Stimulated activated CD8-positive, alpha-beta memory T cell treated with anti-CD3 and anti-CD28 coated beads, Interleukin-4, amount 100 ng/mL, for 48 hours (primary cell): ENCODE results near the gene MGMT.
"Not testable (repeated sequence)": the region's sequence is repeated elsewhere in the genome, so short reads cannot be mapped to it uniquely, and the experiment has no call there.

Source experiments
- DNase-seq: peaks from one replicate; pipeline ENCODE4 v3.0.0-alpha.2; 2020

The MGMT gene

DNA sequence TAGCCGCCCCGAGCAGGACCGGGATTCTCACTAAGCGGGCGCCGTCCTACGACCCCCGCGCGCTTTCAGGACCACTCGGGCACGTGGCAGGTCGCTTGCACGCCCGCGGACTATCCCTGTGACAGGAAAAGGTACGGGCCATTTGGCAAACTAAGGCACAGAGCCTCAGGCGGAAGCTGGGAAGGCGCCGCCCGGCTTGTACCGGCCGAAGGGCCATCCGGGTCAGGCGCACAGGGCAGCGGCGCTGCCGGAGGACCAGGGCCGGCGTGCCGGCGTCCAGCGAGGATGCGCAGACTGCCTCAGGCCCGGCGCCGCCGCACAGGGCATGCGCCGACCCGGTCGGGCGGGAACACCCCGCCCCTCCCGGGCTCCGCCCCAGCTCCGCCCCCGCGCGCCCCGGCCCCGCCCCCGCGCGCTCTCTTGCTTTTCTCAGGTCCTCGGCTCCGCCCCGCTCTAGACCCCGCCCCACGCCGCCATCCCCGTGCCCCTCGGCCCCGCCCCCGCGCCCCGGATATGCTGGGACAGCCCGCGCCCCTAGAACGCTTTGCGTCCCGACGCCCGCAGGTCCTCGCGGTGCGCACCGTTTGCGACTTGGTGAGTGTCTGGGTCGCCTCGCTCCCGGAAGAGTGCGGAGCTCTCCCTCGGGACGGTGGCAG lies at the start of gene MGMT:
Gene MGMT, plus strand, starts transcription at position 539 of the 656 bp plus-strand sequence.
- peak; percentile 99 for DNase-seq

DNA sequence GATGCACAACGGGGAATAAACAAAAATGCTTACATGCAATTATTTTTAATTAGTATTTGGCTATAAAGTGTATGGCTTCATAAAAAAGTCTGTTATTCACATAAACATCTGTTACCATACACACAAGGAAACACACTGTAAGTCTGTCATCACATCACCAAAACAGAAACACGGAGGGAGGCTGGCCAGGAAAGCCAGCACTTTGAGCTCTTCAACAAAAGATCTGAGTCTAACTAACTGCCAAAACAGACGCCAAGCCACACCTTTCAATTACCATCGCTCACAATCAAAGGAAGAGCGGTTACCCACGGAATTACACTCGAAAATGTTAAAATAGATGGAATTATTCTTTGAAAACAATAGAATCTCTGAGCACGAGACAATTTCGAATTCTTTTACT lies 49.2 kb upstream of the MGMT start:
- no peak for DNase-seq

GRCh38 chr10:129418496-129419225 lies 48.4 kb upstream of the MGMT start:
- DNase-seq: no peak

DNA sequence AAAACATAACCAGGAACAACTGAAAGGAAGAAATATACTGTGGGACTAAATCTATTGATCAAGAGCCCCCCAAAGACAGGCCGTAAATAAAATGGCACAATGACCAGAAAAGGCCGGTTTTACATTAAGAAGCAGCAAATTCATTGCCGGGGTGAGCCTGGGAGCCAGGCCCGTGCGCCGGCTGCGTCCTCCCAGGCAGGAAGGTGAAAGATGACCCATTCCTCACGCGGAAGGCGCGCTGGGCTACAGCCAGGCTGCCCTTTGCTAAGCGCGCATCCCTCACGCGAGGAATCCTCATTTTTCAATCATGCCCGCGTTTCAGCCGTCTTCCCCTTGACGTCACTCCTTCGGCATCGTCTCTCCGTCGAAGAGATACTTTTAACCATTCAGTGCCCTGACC lies 47.6 kb upstream of the MGMT start:
- no peak for DNase-seq

DNA sequence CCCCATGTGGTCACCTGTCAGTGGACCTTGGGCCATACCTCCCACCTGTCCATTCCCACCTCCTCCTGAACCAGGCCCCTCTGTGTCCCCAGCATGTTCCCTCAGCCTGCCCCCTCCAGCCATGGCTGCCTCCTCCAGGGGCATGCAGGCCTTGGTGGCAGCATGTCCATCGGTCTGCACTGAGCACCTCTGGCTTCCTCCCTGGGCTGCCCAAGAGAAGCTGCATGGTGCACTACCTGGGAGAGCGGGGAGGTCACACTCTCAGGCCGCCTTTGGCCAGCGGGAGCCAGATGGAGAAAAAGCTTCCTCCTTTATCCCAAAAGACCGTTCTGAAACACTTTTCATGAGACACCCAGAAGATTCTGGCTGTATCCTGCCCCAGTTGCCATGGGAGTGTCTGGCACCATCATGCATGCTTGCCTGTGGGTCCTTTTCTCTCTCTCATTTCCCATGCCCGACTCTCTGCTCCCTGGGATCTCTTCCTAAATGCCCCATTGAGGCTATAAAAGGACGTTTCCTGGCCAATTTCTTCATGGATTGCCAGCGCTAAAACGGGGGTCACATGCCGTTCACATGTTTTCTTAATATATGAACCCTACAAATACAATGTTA lies 45.5 kb upstream of the MGMT start:
- no peak for DNase-seq

DNA sequence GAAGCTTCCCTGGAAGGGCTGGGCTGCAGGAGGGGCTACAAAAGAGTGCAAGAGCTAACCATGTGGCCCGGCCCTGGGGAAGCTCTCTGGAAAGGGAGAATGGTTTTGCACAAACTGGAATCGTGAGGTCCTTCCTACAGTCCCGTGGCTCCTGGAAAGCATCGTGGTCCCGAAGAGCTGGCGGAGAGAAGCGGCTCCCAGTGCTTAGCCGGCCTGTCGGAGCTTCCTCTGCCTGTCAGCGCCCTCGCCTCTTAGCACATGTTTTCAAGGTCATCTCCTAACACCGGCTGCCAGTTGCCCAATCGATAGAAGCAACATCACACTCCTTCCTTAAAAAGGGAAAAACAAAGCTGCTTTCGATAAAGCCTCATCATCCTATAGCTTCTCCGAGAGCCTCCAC lies 42.1 kb upstream of the MGMT start:
- DNase-seq: no peak

- DNase-seq: no peak
These were observed 40.4 kb upstream of the MGMT start for GRCh38 chr10:129426606-129427005.

DNA sequence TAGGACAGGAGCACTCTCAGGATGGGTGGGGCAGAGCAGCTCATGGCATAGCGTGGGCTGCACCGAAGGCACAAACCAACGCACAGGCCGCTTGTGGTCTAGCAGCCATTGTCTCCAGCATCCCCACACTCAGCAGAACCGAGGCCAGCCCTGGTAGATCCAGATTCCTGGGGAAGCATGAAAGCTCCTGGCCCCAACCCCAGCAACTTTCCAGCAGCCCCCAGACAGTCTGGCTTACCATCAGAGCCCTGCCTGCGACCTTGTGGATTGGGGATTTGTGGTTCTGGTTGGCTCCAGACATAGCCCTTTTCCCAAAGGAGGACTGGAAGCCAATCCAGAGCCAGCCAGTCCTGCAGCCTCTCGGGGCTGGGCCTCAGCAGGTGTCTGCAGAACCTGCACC lies 33.8 kb upstream of the MGMT start:
- DNase-seq: no peak

GRCh38 chr10:129435724-129436123 lies 31.3 kb upstream of the MGMT start:
- not testable (repeated sequence) for DNase-seq

GRCh38 chr10:129438024-129438423 lies 29.0 kb upstream of the MGMT start:
- DNase-seq: no peak

DNA sequence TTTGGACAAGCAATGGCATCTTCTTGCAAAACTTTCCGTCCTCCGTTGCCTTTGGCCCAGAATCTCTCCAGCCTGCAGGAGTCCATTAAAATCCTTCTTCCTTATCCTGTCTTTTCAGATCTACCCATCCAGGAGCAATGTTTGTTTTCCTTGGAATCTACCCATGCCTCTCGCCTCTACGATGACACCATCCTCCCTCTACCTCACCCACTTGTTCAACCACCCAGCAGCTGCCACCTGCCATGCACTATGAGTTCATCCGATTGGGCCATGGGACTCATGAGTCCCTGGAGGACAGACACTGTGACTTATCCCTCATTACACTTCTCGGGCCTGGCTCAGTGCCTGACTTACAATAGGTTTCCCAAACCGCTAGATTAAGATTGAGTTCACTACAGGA lies 26.8 kb upstream of the MGMT start:
- DNase-seq: no peak

DNA sequence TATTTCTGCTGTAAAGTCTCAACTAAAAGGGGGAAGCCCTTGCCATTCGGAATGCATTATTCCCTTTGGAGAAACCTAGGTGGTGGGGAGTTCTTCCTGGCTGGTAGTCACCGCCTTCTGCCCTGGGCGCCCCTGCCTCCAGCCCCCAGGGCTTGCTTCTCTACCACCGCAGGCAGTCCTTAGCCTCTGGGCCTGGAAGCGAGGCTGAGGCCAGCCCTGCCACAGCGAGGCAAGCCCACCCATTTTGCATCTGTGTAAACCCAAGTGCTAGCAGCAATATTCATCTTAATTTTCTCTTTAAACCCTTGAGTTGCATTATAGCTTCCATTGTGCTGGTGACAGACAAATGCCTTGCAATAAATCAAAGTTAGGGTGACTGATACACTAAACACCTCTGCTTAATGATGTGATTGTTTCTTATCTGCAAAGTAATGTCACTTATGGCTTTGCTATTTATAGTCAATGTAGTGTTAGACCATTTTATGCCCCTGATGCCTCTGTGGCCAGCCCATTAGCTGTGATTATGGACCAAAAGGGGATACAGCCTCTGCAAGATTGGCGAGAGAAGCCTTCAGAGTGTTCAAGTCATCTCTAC lies 26.2 kb upstream of the MGMT start:
- DNase-seq: no peak

GRCh38 chr10:129441372-129442009 lies 25.6 kb upstream of the MGMT start:
- DNase-seq: no peak

- DNase-seq: no peak
These were observed 24.2 kb upstream of the MGMT start for GRCh38 chr10:129442866-129443265.

GRCh38 chr10:129444359-129444758 lies 22.7 kb upstream of the MGMT start:
- no peak for DNase-seq

GRCh38 chr10:129445436-129446182 lies 21.4 kb upstream of the MGMT start:
- DNase-seq: no peak

DNA sequence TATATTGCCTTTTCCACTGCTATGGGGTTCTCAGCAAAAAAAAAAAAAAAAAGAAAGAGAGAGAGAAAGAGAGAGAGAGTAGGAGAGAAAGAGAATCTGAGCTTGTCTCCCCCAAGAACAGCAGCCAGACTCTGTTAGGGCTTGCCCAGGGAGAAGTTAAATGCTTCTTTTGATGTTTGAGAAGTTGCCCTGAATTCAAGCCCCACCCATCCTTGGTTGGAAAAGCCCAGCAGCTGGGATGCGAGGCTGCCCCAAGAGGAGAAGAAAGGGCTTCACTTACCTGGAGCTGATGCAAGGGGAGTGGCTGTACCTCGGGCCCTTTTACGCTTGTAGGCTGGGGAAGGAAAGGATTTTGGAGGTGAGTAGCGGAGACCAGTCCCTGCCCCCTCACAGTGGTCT lies 20.9 kb upstream of the MGMT start:
- no peak for DNase-seq

- DNase-seq: no peak
These were observed 19.6 kb upstream of the MGMT start for GRCh38 chr10:129447486-129447885.

DNA sequence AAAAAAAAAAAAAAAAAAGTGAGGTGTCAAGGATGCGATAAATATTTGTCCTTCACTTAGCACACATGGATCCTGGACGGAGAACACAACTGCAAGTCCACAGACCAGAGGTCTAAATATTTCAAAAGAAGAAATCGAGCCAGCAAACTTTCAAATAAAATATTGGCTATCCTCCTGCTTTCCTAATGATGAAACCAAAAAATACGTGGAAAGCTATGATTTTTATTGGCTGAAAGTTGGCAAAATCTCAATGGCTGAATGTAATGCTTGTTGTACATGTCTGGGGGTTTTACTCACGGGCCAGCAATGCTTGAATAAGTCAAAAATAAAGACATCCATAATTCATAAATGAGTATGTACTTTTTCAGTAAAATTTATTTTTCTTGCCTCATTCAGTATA lies 19.0 kb upstream of the MGMT start:
- no peak for DNase-seq

DNA sequence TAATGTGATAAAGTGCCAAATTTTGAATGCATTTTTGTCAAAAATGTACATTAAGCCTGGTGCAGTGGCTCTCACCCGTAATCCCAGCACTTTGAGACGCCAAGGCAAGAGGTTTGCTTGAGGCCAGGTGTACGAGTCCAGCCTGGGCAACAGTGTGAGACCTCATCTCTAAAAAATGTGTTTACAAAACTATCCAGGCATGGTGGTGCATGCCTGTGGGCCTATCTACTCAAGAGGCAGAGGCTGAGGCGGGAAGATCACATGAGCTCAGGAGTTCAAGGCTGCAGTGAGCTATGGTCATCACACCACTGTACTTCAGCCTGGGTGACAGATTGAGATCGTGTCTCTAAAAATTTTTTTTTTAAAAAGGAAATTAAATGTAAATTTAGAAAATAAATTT lies 18.5 kb upstream of the MGMT start:
- DNase-seq: no peak

GRCh38 chr10:129449893-129450292 lies 17.1 kb upstream of the MGMT start:
- no peak for DNase-seq

DNA sequence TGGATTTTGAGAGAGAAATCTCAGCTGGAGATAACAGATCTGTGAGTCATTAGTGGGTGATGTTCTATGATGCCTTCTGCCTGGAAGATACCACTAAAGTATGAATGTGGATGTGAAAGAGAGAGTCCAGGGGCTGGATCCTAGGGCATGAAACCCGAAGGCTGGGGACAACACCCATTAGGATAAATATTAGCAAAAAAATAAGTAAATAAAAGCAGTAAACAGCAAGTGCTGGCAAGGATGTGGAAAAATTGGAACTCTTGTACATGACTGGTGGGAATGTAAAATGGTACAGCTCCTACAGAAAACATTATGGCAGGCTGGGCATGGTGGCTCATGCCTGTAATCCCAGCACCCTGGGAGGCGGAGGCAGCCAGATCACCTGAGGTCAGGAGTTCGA lies 16.6 kb upstream of the MGMT start:
- no peak for DNase-seq

- no peak for DNase-seq
These were observed 11.4 kb upstream of the MGMT start for GRCh38 chr10:129455625-129456024.
